ENCODE measurements around the gene NTHL1.

NTHL1 gene

DNA sequence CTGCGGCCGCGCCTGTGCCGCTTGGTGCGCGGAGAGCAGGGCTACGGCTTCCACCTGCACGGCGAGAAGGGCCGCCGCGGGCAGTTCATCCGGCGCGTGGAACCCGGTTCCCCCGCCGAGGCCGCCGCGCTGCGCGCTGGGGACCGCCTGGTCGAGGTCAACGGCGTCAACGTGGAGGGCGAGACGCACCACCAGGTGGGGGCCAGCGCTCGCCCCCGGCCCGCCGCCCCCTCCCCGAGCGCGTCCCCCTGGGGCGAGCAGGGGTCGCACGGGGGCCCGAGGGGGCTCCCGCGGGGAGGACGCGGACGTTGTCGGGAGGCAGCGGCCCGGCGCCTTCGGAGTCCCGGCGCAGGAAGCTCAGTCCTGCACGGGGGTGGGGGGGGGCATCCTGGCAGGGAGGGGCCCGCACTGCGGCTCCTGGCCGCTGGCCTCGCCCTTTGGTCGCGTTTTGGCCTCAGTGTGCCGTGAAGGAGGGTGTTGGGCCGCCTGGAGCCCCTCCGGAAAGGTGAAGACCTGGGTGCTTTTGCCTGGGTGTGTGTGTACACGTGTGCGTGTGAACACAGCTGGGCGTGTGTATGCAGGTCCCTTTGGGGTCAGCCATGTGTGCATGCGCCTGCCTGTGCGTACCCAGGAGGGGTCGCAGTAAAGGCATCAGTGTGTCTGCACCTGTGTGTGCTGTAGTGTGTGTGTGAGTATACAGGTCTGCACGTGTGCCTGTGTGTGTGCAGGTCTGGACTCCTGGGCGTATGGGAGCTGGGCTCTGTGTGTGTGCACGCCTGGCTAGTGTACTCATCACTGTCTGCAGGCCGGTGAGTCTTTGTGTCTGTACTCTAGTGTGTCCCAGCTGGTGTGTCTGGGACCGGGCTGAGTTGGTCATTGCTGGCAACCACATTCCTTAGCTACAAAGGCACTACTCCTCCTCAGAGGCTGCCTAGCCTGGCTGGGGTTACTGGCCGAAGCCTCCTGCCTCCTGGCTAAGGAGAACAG, 20.3 kb downstream of the NTHL1 start:
- peaks cover 27% of the 10 kb centered on the region for H3K4me1 Mint-ChIP-seq
- no peaks in the 10 kb centered on the region for H3K9me3 Mint-ChIP-seq
- peaks cover 74% of the 10 kb centered on the region for H3K27me3 Mint-ChIP-seq
- DNase-seq, result peak; percentile 29
- H3K27ac Mint-ChIP-seq, result no peak overlapping the region
- H3K4me3 Mint-ChIP-seq, result peak overlapping the region; percentile 53
- CTCF ChIA-PET, result interaction anchor here (1.2 to 1.5 kb wide), 2 partner anchors 113 to 120 kb away, joined by 3 to 4 read pairs; no protein-coding TSS in a partner anchor
- H3K36me3 Mint-ChIP-seq, result no peaks in the 10 kb centered on the region

DNA sequence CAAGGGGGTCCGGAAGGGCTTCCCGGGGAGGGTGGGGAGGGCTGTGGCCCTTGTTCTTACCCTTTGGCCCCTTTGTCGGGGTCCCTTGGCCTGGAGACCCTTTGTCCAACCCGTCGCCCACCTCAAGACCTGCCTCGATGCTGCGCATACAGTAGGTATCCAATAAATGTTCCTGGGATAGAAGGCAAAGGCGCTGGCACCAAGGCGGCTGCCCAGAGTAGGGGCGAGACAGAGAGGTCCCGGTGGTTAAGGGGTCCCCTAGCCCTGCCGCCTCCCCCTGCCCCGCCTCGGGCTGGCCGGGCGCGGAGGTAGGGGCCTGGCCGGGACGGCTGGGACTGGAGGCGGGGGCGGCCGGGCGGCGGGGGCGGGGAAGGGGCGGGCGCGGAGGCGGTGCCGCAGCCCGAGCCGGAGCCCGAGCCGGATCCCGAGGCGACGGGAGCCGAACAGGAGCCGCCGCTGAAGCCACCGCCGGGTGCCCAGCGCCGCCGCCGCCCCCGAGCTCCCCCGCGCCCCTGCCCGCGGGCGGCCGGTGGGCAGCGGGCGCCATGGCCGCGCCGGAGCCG, 21.1 kb downstream of the NTHL1 start, which contains the start of gene NHERF2:
TSS of gene NHERF2 (plus strand) at position 442 of the 563 bp plus-strand sequence. CDS start at position 546, 104 bp downstream.
- peaks cover 28% of the 10 kb centered on the region for H3K4me1 Mint-ChIP-seq
- CTCF ChIA-PET, result no interaction called here
- H3K9me3 Mint-ChIP-seq, result no peaks in the 10 kb centered on the region
- H3K27me3 Mint-ChIP-seq, result peaks cover 77% of the 10 kb centered on the region
- DNase-seq, result peak; percentile 55
- no peaks in the 10 kb centered on the region for H3K36me3 Mint-ChIP-seq
- H3K4me3 Mint-ChIP-seq, result peak within 1 kb of the TSS; percentile 53
- no peak within 1 kb of the TSS for H3K27ac Mint-ChIP-seq

GRCh38 chr16:2025878-2026460, 21.7 kb downstream of the NTHL1 start:
- no peak for DNase-seq
- Mint-ChIP-seq H3K27ac (no peak overlapping the region), H3K9me3 (no peaks in the 10 kb centered on the region), H3K4me1 (peaks cover 29% of the 10 kb centered on the region), H3K4me3 (peak overlapping the region; percentile 51), H3K27me3 (peaks cover 81% of the 10 kb centered on the region), H3K36me3 (no peaks in the 10 kb centered on the region)
- CTCF ChIA-PET, result no interaction called here

DNA sequence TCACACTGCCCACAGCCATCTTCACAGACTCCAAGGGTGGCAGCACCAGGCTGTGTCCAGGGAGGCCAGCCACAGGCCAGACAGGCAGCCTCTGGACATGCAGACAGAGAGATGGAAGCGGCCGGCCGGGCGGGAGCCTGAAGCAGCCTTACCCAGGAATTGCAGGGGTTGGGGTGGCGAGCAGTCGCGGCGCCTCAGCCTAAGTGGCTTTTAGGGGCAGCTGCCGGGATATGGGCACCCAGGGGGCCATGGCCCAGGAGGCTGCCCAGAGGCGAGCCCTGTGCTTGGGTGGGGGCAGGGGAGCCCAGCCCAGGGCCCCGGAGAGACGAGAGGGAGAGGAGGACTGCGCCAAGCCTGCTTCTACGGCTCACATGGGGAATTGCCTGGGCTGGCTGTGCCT, 22.4 kb downstream of the NTHL1 start:
- Mint-ChIP-seq H3K4me3 (peak overlapping the region; percentile 51), H3K36me3 (no peaks in the 10 kb centered on the region), H3K9me3 (no peaks in the 10 kb centered on the region), H3K4me1 (peaks cover 33% of the 10 kb centered on the region), H3K27ac (no peak overlapping the region), H3K27me3 (peaks cover 84% of the 10 kb centered on the region)
- CTCF ChIA-PET, result interaction anchor here (1.3 kb wide), 1 partner anchor 130 kb away, joined by 5 read pairs; the partner anchor contains the start of gene TRAF7
- DNase-seq, result no peak

GRCh38 chr16:2024032-2024420, 23.6 kb downstream of the NTHL1 start:
- CTCF ChIA-PET, result interaction anchor here (0.6 to 1.3 kb wide), 5 partner anchors 8 to 131 kb away, joined by 3 to 5 read pairs (median 3); partner anchors contain the start of gene TRAF7
- Mint-ChIP-seq H3K27me3 (peaks cover 87% of the 10 kb centered on the region), H3K36me3 (no peaks in the 10 kb centered on the region), H3K27ac (no peak overlapping the region), H3K4me1 (peaks cover 33% of the 10 kb centered on the region), H3K4me3 (no peak overlapping the region), H3K9me3 (no peaks in the 10 kb centered on the region)
- DNase-seq, result no peak

DNA sequence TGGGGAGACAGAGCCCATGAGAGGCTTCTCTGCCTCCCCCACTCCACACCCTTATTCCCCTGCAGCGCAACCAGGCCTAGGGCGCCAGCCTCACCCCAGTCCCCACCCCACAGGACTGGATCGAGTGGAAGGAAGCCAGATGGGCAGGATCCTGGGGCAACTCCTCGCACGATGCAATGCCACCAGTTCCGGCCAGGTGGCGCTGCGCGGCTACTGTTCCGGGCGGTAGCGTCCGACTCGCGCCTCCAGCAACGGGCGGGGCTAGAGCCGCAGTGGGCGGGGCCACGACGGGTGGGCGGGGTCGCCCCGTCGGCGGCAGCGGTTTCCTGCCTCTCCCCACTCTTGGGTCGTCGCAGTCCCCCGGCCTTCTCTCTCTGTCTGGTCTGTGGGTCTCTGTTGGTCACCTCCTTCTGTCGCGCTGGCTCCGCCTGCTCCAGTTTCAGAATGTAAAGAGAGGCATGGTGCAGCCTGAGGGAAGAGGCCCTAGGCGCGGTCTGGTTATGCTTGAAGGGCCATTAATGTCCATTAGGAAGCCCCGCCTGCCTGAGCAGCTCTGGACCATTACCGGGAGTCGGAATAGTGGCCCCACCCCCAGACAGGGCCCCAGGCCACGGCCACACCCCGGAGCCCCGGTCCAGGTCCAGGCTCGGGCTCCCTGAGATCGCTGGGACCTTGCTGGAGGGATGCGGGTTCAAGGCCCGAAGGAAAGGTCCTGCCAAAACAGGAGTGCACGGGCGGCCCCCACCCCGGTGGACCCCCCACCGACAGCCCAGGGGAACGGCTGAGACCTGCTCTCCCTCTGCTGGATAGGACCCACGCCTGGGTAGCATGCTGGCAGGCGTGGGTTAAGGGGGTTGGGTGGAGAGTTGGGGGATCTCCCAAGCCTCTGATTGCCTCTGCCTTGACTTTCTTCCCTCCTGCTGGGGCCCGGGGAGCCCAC, 24.3 kb downstream of the NTHL1 start:
- peaks cover 87% of the 10 kb centered on the region for H3K27me3 Mint-ChIP-seq
- no peaks in the 10 kb centered on the region for H3K36me3 Mint-ChIP-seq
- peak overlapping the region; percentile 62 for H3K4me3 Mint-ChIP-seq
- peaks cover 33% of the 10 kb centered on the region for H3K4me1 Mint-ChIP-seq
- no peaks in the 10 kb centered on the region for H3K9me3 Mint-ChIP-seq
- DNase-seq, result peak; percentile 96
- CTCF ChIA-PET, result interaction anchor here (0.6 to 1.8 kb wide), 11 partner anchors 9 to 228 kb away, joined by 3 to 23 read pairs (median 4); partner anchors contain the start of genes ECI1, PKD1 and RAB26
- H3K27ac Mint-ChIP-seq, result peak overlapping the region; percentile 38

- peak; percentile 61 for DNase-seq
- Mint-ChIP-seq H3K9me3 (no peaks in the 10 kb centered on the region), H3K27me3 (peaks cover 87% of the 10 kb centered on the region), H3K27ac (no peak overlapping the region), H3K4me3 (peak overlapping the region; percentile 62), H3K36me3 (no peaks in the 10 kb centered on the region), H3K4me1 (peaks cover 33% of the 10 kb centered on the region)
- CTCF ChIA-PET, result interaction anchor here (0.7 to 1.8 kb wide), 9 partner anchors 8 to 229 kb away, joined by 3 to 23 read pairs (median 4); partner anchors contain the start of genes ECI1, PKD1 and RAB26
Observed at GRCh38 chr16:2022723-2023091, 24.9 kb downstream of the NTHL1 start.

DNA sequence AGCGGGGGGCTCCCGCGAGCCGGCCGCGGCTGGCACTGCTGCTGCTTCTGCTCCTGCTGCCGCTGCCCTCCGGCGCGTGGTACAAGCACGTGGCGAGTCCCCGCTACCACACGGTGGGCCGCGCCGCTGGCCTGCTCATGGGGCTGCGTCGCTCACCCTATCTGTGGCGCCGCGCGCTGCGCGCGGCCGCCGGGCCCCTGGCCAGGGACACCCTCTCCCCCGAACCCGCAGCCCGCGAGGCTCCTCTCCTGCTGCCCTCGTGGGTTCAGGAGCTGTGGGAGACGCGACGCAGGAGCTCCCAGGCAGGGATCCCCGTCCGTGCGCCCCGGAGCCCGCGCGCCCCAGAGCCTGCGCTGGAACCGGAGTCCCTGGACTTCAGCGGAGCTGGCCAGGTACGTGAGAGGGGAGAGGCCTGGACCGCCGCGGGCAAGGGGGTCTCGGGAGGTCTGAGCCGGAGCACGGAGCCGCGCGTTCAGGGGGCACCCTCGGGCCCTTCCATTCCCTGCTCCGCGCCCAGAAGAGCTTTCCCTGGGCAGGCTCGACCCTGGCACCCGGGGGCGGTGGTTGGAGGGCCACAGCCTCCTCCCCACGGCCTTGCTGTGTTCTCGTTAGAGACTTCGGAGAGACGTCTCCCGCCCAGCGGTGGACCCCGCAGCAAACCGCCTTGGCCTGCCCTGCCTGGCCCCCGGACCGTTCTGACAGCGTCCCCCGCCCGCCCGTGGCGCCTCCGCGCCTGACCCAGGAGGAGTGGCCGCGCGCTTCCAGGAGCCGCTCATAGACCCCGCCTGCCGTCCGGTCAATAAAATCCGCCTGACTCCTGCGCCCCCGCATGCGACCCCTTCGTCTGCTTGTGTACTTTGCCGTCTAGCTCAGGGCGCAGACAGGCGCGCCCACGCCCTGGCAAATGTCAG, 27.5 kb downstream of the NTHL1 start:
- DNase-seq, result no peak
- H3K27me3 Mint-ChIP-seq, result peaks cover 80% of the 10 kb centered on the region
- H3K4me1 Mint-ChIP-seq, result peaks cover 24% of the 10 kb centered on the region
- CTCF ChIA-PET, result interaction anchor here (0.8 to 2.0 kb wide), 4 partner anchors 16 to 231 kb away, joined by 3 to 7 read pairs (median 5); partner anchors contain the start of gene ECI1
- H3K27ac Mint-ChIP-seq, result no peak overlapping the region
- no peak overlapping the region for H3K4me3 Mint-ChIP-seq
- H3K36me3 Mint-ChIP-seq, result no peaks in the 10 kb centered on the region
- H3K9me3 Mint-ChIP-seq, result no peaks in the 10 kb centered on the region

- Mint-ChIP-seq H3K4me3 (no peak within 1 kb of the TSS), H3K36me3 (no peaks in the 10 kb centered on the region)
Observed at GRCh38 chr16:2019518-2019920, 28.1 kb downstream of the NTHL1 start, which contains the start of gene NPW. Gene NPW, plus strand, starts transcription at chr16:2019785.

GRCh38 chr16:2016407-2016922, 31.2 kb downstream of the NTHL1 start:
- CTCF ChIA-PET, result interaction anchor here (0.6 to 1.0 kb wide), 6 partner anchors 13 to 199 kb away, joined by 3 to 9 read pairs (median 3); no protein-coding TSS in a partner anchor
- DNase-seq, result peak; percentile 43
- Mint-ChIP-seq H3K27ac (no peak overlapping the region), H3K27me3 (peaks cover 54% of the 10 kb centered on the region), H3K36me3 (no peaks in the 10 kb centered on the region), H3K4me3 (no peak overlapping the region), H3K9me3 (no peaks in the 10 kb centered on the region), H3K4me1 (peaks cover 4% of the 10 kb centered on the region)

More at GRCh38 chr16:2019518-2019920, 28.1 kb downstream of the NTHL1 start, which contains the start of gene NPW:
- peaks cover 75% of the 10 kb centered on the region for H3K27me3 Mint-ChIP-seq
- peaks cover 24% of the 10 kb centered on the region for H3K4me1 Mint-ChIP-seq
- peak; percentile 53 for DNase-seq
- H3K27ac Mint-ChIP-seq, result no peak within 1 kb of the TSS
- CTCF ChIA-PET, result interaction anchor here (0.8 to 2.0 kb wide), 3 partner anchors 16 to 231 kb away, joined by 3 to 7 read pairs (median 3); partner anchors contain the start of gene ECI1
- H3K9me3 Mint-ChIP-seq, result no peaks in the 10 kb centered on the region

DNA sequence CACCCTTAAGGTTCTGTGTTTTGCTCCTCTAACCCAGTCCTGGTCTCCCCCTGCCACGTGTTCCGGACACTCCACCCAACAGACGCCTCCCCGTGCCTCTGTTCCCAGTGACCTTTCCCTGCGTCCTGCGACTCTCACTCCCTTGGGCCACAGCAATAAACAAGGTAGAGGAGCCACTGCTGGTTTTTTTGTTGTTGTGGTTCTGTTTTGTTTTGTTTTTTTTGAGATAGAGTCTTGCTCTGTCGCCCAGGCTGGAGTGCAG, 31.8 kb downstream of the NTHL1 start:
- Mint-ChIP-seq H3K36me3 (no peaks in the 10 kb centered on the region), H3K4me1 (peaks cover 4% of the 10 kb centered on the region), H3K27me3 (peaks cover 48% of the 10 kb centered on the region), H3K4me3 (no peak overlapping the region), H3K27ac (no peak overlapping the region), H3K9me3 (no peaks in the 10 kb centered on the region)
- DNase-seq, result no peak
- CTCF ChIA-PET, result interaction anchor here (0.6 to 1.0 kb wide), 4 partner anchors 12 to 198 kb away, joined by 3 to 9 read pairs (median 4); no protein-coding TSS in a partner anchor

Data from activated naive CD4-positive, alpha-beta T cell treated with anti-CD3 and anti-CD28 coated beads, Interleukin-2, amount 10 ng/mL, durations not matched to agents 7 days and 5 days (primary cell).